Glutamatergic neuron (in vitro differentiated cells): Measurements from ENCODE around the gene ANHX. TPM values are rescaled to one million over a fixed set of nuclear protein-coding genes. Genes with fewer than 3 reads are reported as not detected.

Experiments
- DNase-seq: peaks from one replicate; pipeline ENCODE4 v3.0.0; 2022
- H3K27ac Mint-ChIP-seq: one replicate; pipeline ENCODE4 v1.8.0; 2020; ENCODE audit warnings: mild to moderate bottlenecking, mixed read lengths, inconsistent platforms; ENCODE audit not compliant: unreplicated experiment
- H3K27me3 Mint-ChIP-seq: one replicate; pipeline ENCODE4 v1.8.0; 2020; ENCODE audit warnings: mild to moderate bottlenecking, moderate library complexity, mixed read lengths, inconsistent platforms; ENCODE audit not compliant: unreplicated experiment
- H3K36me3 Mint-ChIP-seq: one replicate; pipeline ENCODE4 v1.8.0; 2020; ENCODE audit warnings: mild to moderate bottlenecking, mixed read lengths, inconsistent platforms; ENCODE audit not compliant: unreplicated experiment
- H3K4me1 Mint-ChIP-seq: one replicate; pipeline ENCODE4 v1.8.0; 2020; ENCODE audit warnings: mild to moderate bottlenecking, low read depth, mixed read lengths, inconsistent platforms; ENCODE audit not compliant: unreplicated experiment
- H3K4me3 Mint-ChIP-seq: one replicate; pipeline ENCODE4 v1.8.0; 2020; ENCODE audit warnings: mild to moderate bottlenecking, mixed read lengths, inconsistent platforms; ENCODE audit not compliant: unreplicated experiment
- H3K9me3 Mint-ChIP-seq: one replicate; pipeline ENCODE4 v1.8.0; 2020; ENCODE audit warnings: mild to moderate bottlenecking, moderate library complexity, mixed read lengths, inconsistent platforms; ENCODE audit not compliant: unreplicated experiment
- total RNA-seq: library from RNA; stranded (reverse); fragmentation: NEBNext Ultra II Directional; extraction: Animal tissue kit (Norgen Biotek cat#: 25700); gene quantifications from one replicate; pipeline ENCODE4 v1.2.1, GENCODE V29; 2021; ENCODE audit not compliant: unreplicated experiment
- TF ChIP-seq, protein P1 (sequence below): fragments of 200-600 bp; sonication (generic); IDR thresholded peaks from one replicate; pipeline ENCODE4 v1.5.0; 2021; ENCODE audit not compliant: partially characterized antibody, unreplicated experiment

The ANHX gene
- total RNA-seq, 1 donor from 2014 or later = not detected

DNA sequence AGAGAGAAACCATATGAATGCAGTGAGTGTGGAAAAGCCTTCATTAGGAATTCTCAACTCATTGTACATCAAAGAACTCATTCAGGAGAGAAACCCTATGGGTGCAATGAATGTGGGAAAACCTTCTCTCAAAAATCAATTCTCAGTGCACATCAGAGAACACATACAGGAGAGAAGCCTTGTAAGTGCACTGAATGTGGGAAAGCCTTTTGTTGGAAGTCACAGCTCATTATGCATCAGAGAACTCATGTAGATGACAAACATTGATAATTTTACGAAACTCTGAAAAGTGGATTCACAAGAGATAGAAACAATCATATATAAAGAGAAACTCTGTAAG is 31.4 kb downstream of the ANHX start:
- H3K4me1 Mint-ChIP-seq = no peaks in the 10 kb centered on the region
- no peak overlapping the region for H3K27ac Mint-ChIP-seq
- no peak overlapping the region for H3K4me3 Mint-ChIP-seq
- DNase-seq = no peak
- peaks cover 57% of the 10 kb centered on the region for H3K9me3 Mint-ChIP-seq
- TF ChIP-seq, protein P1, sequence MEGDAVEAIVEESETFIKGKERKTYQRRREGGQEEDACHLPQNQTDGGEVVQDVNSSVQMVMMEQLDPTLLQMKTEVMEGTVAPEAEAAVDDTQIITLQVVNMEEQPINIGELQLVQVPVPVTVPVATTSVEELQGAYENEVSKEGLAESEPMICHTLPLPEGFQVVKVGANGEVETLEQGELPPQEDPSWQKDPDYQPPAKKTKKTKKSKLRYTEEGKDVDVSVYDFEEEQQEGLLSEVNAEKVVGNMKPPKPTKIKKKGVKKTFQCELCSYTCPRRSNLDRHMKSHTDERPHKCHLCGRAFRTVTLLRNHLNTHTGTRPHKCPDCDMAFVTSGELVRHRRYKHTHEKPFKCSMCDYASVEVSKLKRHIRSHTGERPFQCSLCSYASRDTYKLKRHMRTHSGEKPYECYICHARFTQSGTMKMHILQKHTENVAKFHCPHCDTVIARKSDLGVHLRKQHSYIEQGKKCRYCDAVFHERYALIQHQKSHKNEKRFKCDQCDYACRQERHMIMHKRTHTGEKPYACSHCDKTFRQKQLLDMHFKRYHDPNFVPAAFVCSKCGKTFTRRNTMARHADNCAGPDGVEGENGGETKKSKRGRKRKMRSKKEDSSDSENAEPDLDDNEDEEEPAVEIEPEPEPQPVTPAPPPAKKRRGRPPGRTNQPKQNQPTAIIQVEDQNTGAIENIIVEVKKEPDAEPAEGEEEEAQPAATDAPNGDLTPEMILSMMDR = no peak
- H3K27me3 Mint-ChIP-seq = peaks cover 30% of the 10 kb centered on the region
- peaks cover 71% of the 10 kb centered on the region for H3K36me3 Mint-ChIP-seq

GRCh38 chr12:133203344-133204263 is 32.1 kb downstream of the ANHX start:
- H3K9me3 Mint-ChIP-seq = peaks cover 56% of the 10 kb centered on the region
- H3K4me3 Mint-ChIP-seq = peak overlapping the region; percentile 8
- TF ChIP-seq, protein P1 = no peak

DNA sequence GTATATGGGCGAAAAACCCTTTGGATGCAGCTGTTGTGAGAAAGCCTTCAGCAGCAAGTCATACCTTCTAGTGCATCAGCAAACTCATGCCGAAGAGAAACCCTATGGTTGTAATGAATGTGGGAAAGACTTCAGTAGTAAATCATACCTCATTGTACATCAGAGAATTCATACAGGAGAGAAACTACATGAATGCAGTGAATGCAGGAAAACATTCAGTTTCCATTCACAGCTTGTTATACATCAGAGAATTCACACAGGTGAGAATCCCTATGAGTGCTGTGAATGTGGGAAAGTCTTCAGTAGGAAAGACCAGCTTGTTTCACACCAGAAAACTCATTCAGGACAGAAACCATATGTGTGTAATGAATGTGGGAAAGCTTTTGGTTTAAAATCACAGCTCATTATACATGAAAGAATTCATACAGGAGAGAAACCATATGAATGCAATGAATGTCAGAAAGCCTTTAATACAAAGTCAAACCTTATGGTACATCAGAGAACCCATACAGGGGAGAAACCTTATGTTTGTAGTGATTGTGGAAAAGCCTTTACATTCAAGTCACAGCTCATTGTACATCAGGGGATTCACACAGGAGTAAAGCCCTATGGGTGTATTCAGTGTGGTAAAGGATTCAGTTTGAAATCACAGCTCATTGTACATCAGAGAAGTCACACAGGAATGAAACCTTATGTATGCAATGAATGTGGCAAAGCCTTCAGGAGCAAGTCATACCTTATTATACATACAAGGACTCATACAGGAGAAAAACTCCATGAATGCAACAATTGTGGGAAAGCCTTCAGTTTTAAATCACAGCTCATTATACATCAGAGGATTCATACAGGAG is 33.0 kb downstream of the ANHX start:
- DNase-seq = no peak
- peaks cover 52% of the 10 kb centered on the region for H3K9me3 Mint-ChIP-seq
- H3K36me3 Mint-ChIP-seq = peaks cover 67% of the 10 kb centered on the region
- H3K4me3 Mint-ChIP-seq = peak overlapping the region; percentile 8
- TF ChIP-seq, protein P1 = no peak
- H3K4me1 Mint-ChIP-seq = no peaks in the 10 kb centered on the region
- H3K27me3 Mint-ChIP-seq = peaks cover 28% of the 10 kb centered on the region
- H3K27ac Mint-ChIP-seq = peak overlapping the region; percentile 40

More at GRCh38 chr12:133203344-133204263, 32.1 kb downstream of the ANHX start:
- Mint-ChIP-seq H3K4me1 (no peaks in the 10 kb centered on the region), H3K36me3 (peaks cover 70% of the 10 kb centered on the region), H3K27me3 (peaks cover 30% of the 10 kb centered on the region), H3K27ac (peak overlapping the region; percentile 40)
- DNase-seq = no peak

DNA sequence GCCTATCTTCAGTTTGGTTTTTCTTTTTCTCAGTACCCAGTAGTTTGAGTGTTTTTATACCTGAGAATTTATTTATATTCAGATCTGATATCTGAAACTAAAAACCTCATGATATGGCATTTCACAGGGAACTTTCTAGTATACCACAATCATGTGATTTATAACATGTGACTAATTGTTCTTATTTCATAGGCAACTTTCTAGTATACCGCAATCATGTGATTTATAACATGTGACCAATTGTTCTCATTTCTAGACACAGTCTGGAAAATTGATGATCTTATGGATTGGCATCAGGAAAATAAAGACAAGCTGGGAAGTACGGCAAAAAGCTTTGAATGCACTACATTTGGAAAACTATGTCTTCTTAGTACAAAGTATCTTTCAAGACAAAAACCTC is 33.8 kb downstream of the ANHX start:
- DNase-seq = no peak
- H3K36me3 Mint-ChIP-seq = peaks cover 63% of the 10 kb centered on the region
- H3K4me1 Mint-ChIP-seq = no peaks in the 10 kb centered on the region
- H3K9me3 Mint-ChIP-seq = peaks cover 52% of the 10 kb centered on the region
- TF ChIP-seq, protein P1 = no peak
- H3K27ac Mint-ChIP-seq = no peak overlapping the region
- H3K27me3 Mint-ChIP-seq = peaks cover 28% of the 10 kb centered on the region
- H3K4me3 Mint-ChIP-seq = no peak overlapping the region

DNA sequence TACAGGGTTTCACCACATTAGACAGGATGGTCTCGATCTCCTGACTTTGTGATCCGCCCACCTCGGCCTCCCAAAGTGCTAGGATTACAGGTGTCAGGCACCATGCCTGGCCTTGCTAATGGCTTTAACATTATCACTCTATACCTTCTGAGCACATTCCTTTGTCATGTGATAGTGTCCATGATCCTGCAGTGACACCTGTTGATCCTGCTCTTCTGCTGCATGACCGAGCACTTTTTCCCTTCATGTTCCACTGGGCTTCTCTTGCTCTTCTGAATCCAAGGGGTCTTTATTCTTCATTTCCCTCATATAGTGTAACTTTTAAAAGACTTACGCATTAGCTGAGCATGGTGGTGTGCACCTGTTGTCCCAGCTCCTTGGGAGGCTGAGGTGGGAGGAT is 42.8 kb downstream of the ANHX start:
- H3K4me3 Mint-ChIP-seq = no peak overlapping the region

More for the DNA sequence above, 42.8 kb downstream of the ANHX start:
- H3K36me3 Mint-ChIP-seq = peaks cover 79% of the 10 kb centered on the region
- peaks cover 7% of the 10 kb centered on the region for H3K27me3 Mint-ChIP-seq
- H3K27ac Mint-ChIP-seq = no peak overlapping the region
- H3K4me1 Mint-ChIP-seq = no peaks in the 10 kb centered on the region
- TF ChIP-seq, protein P1 = no peak
- peaks cover 20% of the 10 kb centered on the region for H3K9me3 Mint-ChIP-seq
- no peak for DNase-seq
